ENCODE results near the gene SOX21.
"Not testable (repeated sequence)": the region's sequence is repeated elsewhere in the genome, so short reads cannot be mapped to it uniquely, and the experiment has no call there.

- not testable (repeated sequence) for TF ChIP-seq TAF1 (IDR thresholded peaks at IDR 0.05; ENCODE audit: low read depth); POLR2AphosphoS5 (IDR thresholded peaks at IDR 0.05)
Measured at GRCh38 chr13:94718697-94719096, 6.4 kb upstream of the SOX21 start.
